Measurements from ENCODE around the gene GRIN3A. TPM values are rescaled to one million over a fixed set of nuclear protein-coding genes. Genes with fewer than 3 reads are reported as not detected.

GRIN3A gene
- total RNA-seq, 3 donors from 2014 or later (not counting 1 experiment from before 2014, with no cell fraction given), result not detected

DNA sequence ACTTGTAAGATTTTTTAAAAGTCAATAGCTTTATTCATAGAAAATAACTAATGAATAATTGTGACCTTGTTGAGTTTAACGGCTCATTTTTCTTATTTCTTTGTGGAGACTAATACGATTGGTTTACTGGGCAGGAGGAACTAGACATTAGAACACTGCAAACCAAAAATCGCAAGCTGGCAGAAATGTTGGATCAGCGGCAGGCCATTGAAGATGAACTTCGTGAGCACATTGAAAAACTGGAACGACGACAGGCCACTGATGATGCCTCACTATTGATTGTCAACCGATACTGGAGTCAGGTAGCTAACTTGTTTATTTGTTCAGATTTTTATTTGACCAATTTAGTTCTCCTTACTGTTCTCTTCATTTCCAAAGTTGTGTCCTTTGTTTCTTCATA lies 198.4 kb downstream of the GRIN3A start:
- Histone ChIP-seq H3K27me3 (ENCODE audit: control insufficient read depth, insufficient read depth, low read length) (no peaks in the 10 kb centered on the region), H3K4me1 (ENCODE audit: control insufficient read depth, insufficient read depth, low read length) (no peaks in the 10 kb centered on the region), H3K36me3 (ENCODE audit: control insufficient read depth, insufficient read depth, low read length) (peaks cover 57% of the 10 kb centered on the region), H3K4me3 (ENCODE audit: low read length) (no peak overlapping the region), H3K27ac (ENCODE audit: low read length) (no peak overlapping the region), H3K9me3 (ENCODE audit: control insufficient read depth, insufficient read depth, low read length) (no peaks in the 10 kb centered on the region)
- DNase-seq (no peak), ATAC-seq (no peak)
- TF ChIP-seq, protein P1, sequence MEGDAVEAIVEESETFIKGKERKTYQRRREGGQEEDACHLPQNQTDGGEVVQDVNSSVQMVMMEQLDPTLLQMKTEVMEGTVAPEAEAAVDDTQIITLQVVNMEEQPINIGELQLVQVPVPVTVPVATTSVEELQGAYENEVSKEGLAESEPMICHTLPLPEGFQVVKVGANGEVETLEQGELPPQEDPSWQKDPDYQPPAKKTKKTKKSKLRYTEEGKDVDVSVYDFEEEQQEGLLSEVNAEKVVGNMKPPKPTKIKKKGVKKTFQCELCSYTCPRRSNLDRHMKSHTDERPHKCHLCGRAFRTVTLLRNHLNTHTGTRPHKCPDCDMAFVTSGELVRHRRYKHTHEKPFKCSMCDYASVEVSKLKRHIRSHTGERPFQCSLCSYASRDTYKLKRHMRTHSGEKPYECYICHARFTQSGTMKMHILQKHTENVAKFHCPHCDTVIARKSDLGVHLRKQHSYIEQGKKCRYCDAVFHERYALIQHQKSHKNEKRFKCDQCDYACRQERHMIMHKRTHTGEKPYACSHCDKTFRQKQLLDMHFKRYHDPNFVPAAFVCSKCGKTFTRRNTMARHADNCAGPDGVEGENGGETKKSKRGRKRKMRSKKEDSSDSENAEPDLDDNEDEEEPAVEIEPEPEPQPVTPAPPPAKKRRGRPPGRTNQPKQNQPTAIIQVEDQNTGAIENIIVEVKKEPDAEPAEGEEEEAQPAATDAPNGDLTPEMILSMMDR (IDR thresholded peaks at IDR 0.05), result no peak
- peaks cover 5 to 6% of the 10 kb centered on the region in 2 donors for H3K4me1 Mint-ChIP-seq
- no peaks in the 10 kb centered on the region for H3K27me3 Mint-ChIP-seq (ENCODE audit: low read depth in 2 of 2)
- intact Hi-C loops (cut with micrococcal nuclease), result no loop called here
- no peak overlapping the region for H3K27ac Mint-ChIP-seq
- no peaks in the 10 kb centered on the region for H3K36me3 Mint-ChIP-seq
- H3K9me3 Mint-ChIP-seq, result no peaks in the 10 kb centered on the region
- no peak overlapping the region for H3K4me3 Mint-ChIP-seq
- WGBS (ENCODE audit: insufficient coverage), result 99% methylated on average over 8 of the region's 8 CpGs

GRCh38 chr9:101536938-101537337 lies 201.5 kb downstream of the GRIN3A start:
- Histone ChIP-seq H3K4me3 (ENCODE audit: low read length) (no peak overlapping the region), H3K9me3 (ENCODE audit: control insufficient read depth, insufficient read depth, low read length) (no peaks in the 10 kb centered on the region), H3K27ac (ENCODE audit: low read length) (no peak overlapping the region), H3K27me3 (ENCODE audit: control insufficient read depth, insufficient read depth, low read length) (no peaks in the 10 kb centered on the region), H3K4me1 (ENCODE audit: control insufficient read depth, insufficient read depth, low read length) (peaks cover 15% of the 10 kb centered on the region), H3K36me3 (ENCODE audit: control insufficient read depth, insufficient read depth, low read length) (peaks cover 42% of the 10 kb centered on the region)
- TF ChIP-seq, protein P1 (IDR thresholded peaks at IDR 0.05), result no peak
- intact Hi-C loops (cut with micrococcal nuclease), result loop anchor here (10.0 kb wide), 1 partner anchor 822 kb away; no protein-coding TSS in a partner anchor
- Mint-ChIP-seq H3K4me1 (peaks cover 12 to 16% of the 10 kb centered on the region in 2 donors), H3K36me3 (no peaks in the 10 kb centered on the region), H3K4me3 (no peak overlapping the region), H3K27me3 (ENCODE audit: low read depth in 2 of 2) (no peaks in the 10 kb centered on the region), H3K9me3 (no peaks in the 10 kb centered on the region), H3K27ac (no peak overlapping the region)
- DNase-seq (peak in 1 of 2 donors; percentile 30), ATAC-seq (no peak)
- WGBS (ENCODE audit: insufficient coverage), result 100% methylated on average over 2 of the region's 2 CpGs

GRCh38 chr9:101536351-101536750 lies 202.1 kb downstream of the GRIN3A start:
- ATAC-seq (no peak), DNase-seq (no peak)
- no peaks in the 10 kb centered on the region for H3K27me3 ChIP-seq (ENCODE audit: control insufficient read depth, insufficient read depth, low read length)
- H3K9me3 ChIP-seq (ENCODE audit: control insufficient read depth, insufficient read depth, low read length), result no peaks in the 10 kb centered on the region
- TF ChIP-seq, protein P1 (IDR thresholded peaks at IDR 0.05), result no peak
- peaks cover 15% of the 10 kb centered on the region for H3K4me1 ChIP-seq (ENCODE audit: control insufficient read depth, insufficient read depth, low read length)
- intact Hi-C loops (cut with micrococcal nuclease), result loop anchor here (10.0 kb wide), 1 partner anchor 822 kb away; no protein-coding TSS in a partner anchor
- no peaks in the 10 kb centered on the region for H3K27me3 Mint-ChIP-seq (ENCODE audit: low read depth in 2 of 2)
- H3K4me1 Mint-ChIP-seq, result peaks cover 12 to 16% of the 10 kb centered on the region in 2 donors
- H3K36me3 Mint-ChIP-seq, result no peaks in the 10 kb centered on the region
- H3K4me3 ChIP-seq (ENCODE audit: low read length), result no peak overlapping the region
- H3K27ac ChIP-seq (ENCODE audit: low read length), result no peak overlapping the region
- no peak overlapping the region for H3K27ac Mint-ChIP-seq
- H3K36me3 ChIP-seq (ENCODE audit: control insufficient read depth, insufficient read depth, low read length), result peaks cover 39% of the 10 kb centered on the region
- H3K4me3 Mint-ChIP-seq, result no peak overlapping the region
- H3K9me3 Mint-ChIP-seq, result no peaks in the 10 kb centered on the region
